Neural cell (in vitro differentiated cells): ENCODE measurements around the gene PLA2G4B. TPM values are rescaled to one million over a fixed set of nuclear protein-coding genes. Genes with fewer than 3 reads are reported as not detected.

Source experiments
- H2AFZ ChIP-seq: fragments of 200-600, 300-800 bp; sonication (generic), shearing (Covaris generic); 2 replicates; pipeline ENCODE4 v1.6.0; 2014; ENCODE audit warnings: low read depth, mild to moderate bottlenecking, antibody characterized with exemption, low read length, moderate library complexity
- H3F3A ChIP-seq: fragments of 200-600 bp; shearing (Covaris generic); 2 replicates; pipeline ENCODE4 v1.6.1; 2016; ENCODE audit warnings: mild to moderate bottlenecking, moderate library complexity, mixed read lengths, antibody characterized with exemption, low read length; ENCODE audit not compliant: insufficient read depth, poor library complexity, severe bottlenecking
- H3K27ac ChIP-seq: fragments of 200-600, 300-800 bp; sonication (generic), shearing (Covaris generic); 2 replicates; pipeline ENCODE4 v1.5.1; 2014; ENCODE audit warnings: mild to moderate bottlenecking, low read length, moderate library complexity
- H3K27me3 ChIP-seq: fragments of 300-800, 200-600 bp; sonication (generic), shearing (Covaris generic); 2 replicates; pipeline ENCODE4 v1.6.0; 2014; ENCODE audit warnings: mild to moderate bottlenecking, low read depth, low read length, moderate library complexity; ENCODE audit not compliant: insufficient read depth
- H3K36me3 ChIP-seq: fragments of 300-800, 200-600 bp; sonication (generic), shearing (Covaris generic); 2 replicates; pipeline ENCODE4 v1.5.1; 2014; ENCODE audit warnings: mild to moderate bottlenecking, antibody characterized with exemption, low read length, moderate library complexity; ENCODE audit not compliant: insufficient read depth
- H3K4me2 ChIP-seq: fragments of 300-800, 200-600 bp; sonication (generic), shearing (Covaris generic); 2 replicates; pipeline ENCODE4 v1.6.0; 2014; ENCODE audit warnings: mild to moderate bottlenecking, low read length
- H3K4me3 ChIP-seq: fragments of 300-800, 200-600 bp; sonication (generic), shearing (Covaris generic); 2 replicates; pipeline ENCODE4 v1.5.1; 2014; ENCODE audit warnings: mild to moderate bottlenecking, low read length, moderate library complexity
- H3K79me2 ChIP-seq: fragments of 200-600 bp; shearing (Covaris generic); replicated peaks from 2 replicates; pipeline ENCODE4 v1.6.0; 2014; ENCODE audit warnings: mild to moderate bottlenecking, low read length, moderate library complexity; ENCODE audit not compliant: insufficient read depth
- H3K9ac ChIP-seq: fragments of 300-800, 200-600 bp; sonication (generic), shearing (Covaris generic); 2 replicates; pipeline ENCODE4 v1.6.1; 2016; ENCODE audit warnings: mild to moderate bottlenecking, low read length, mixed read lengths
- H3K9me2 ChIP-seq: fragments of 200-600 bp; shearing (Covaris generic); 2 replicates; pipeline ENCODE4 v1.6.1; 2016; ENCODE audit warnings: mild to moderate bottlenecking, low read length, mixed read lengths; ENCODE audit not compliant: insufficient read depth
- H3K9me3 ChIP-seq: fragments of 200-600, 300-800 bp; sonication (generic), shearing (Covaris generic); 2 replicates; pipeline ENCODE4 v1.6.1; 2016; ENCODE audit warnings: mild to moderate bottlenecking, mixed run types, low read length, moderate library complexity, mixed read lengths
- H4K20me1 ChIP-seq: fragments of 200-600 bp; shearing (Covaris generic); 2 replicates; pipeline ENCODE4 v1.6.1; 2016; ENCODE audit warnings: mild to moderate bottlenecking, mixed run types; ENCODE audit not compliant: insufficient read depth
- CTCF ChIP-seq: fragments of 450-650 bp; IDR thresholded peaks from 2 replicates; pipeline ENCODE4 v1.5.1; 2014; ENCODE audit warnings: antibody characterized with exemption, mild to moderate bottlenecking, moderate library complexity; ENCODE audit not compliant: poor library complexity, severe bottlenecking
- EP300 ChIP-seq: fragments of 450-650 bp; conservative IDR thresholded peaks from 2 replicates; pipeline ENCODE4 v1.6.1; 2014; ENCODE audit warnings: antibody characterized with exemption, mild to moderate bottlenecking, moderate library complexity; ENCODE audit not compliant: poor library complexity, severe bottlenecking
- EZH2 ChIP-seq: fragments of 200-600, 300-800 bp; shearing (Covaris generic), sonication (generic); IDR thresholded peaks from 2 replicates; pipeline ENCODE4 v1.6.1; 2014; ENCODE audit warnings: antibody characterized with exemption, low read length, borderline replicate concordance, mild to moderate bottlenecking; ENCODE audit not compliant: insufficient read depth, poor library complexity, severe bottlenecking
- MXI1 ChIP-seq: fragments of 450-650 bp; conservative IDR thresholded peaks from 2 replicates; pipeline ENCODE4 v1.6.1; 2014; ENCODE audit warnings: antibody characterized with exemption, mild to moderate bottlenecking; ENCODE audit not compliant: poor library complexity, severe bottlenecking
- POLR2AphosphoS5 ChIP-seq: IDR thresholded peaks from 2 replicates; pipeline ENCODE4 v1.6.1; 2012
- RAD21 ChIP-seq: fragments of 450-650 bp; conservative IDR thresholded peaks from 2 replicates; pipeline ENCODE4 v1.6.1; 2014; ENCODE audit warnings: antibody characterized with exemption, mild to moderate bottlenecking, moderate library complexity
- REST ChIP-seq: IDR thresholded peaks from 2 replicates; pipeline ENCODE4 v1.6.1; 2012; ENCODE audit warnings: borderline replicate concordance
- SMC3 ChIP-seq: fragments of 450-650 bp; conservative IDR thresholded peaks from 2 replicates; pipeline ENCODE4 v1.6.1; 2014; ENCODE audit warnings: antibody characterized with exemption, mild to moderate bottlenecking, moderate library complexity; ENCODE audit not compliant: poor library complexity
- TAF1 ChIP-seq: IDR thresholded peaks from 2 replicates; pipeline ENCODE4 v1.6.1; 2012; ENCODE audit warnings: low read depth
- polyA plus RNA-seq: library from polyadenylated mRNA; depleted of rRNA; stranded (reverse); fragments of >200 nt; gene quantifications from 2 replicates; pipeline ENCODE4 v1.2.3, GENCODE V29; 2014

PLA2G4B gene
- polyA plus RNA-seq, 1 donor from 2014 or later: 11.3 TPM

GRCh38 chr15:41872166-41872747 is 33.6 kb downstream of the PLA2G4B start:
- H3K4me2 ChIP-seq: no peak overlapping the region
- H3K9ac ChIP-seq: no peak overlapping the region
- no peaks in the 10 kb centered on the region for H3K36me3 ChIP-seq
- H4K20me1 ChIP-seq: no peaks in the 10 kb centered on the region
- H3K9me3 ChIP-seq: no peaks in the 10 kb centered on the region
- no peaks in the 10 kb centered on the region for H3K9me2 ChIP-seq
- no peak overlapping the region for H3K4me3 ChIP-seq
- H3K27ac ChIP-seq: no peak overlapping the region
- H3K27me3 ChIP-seq: no peaks in the 10 kb centered on the region
- H3F3A ChIP-seq: no peaks in the 10 kb centered on the region
- H3K79me2 ChIP-seq: no peaks in the 10 kb centered on the region
- no peak for TF ChIP-seq SMC3
- no peak for TF ChIP-seq EZH2
- no peak for TF ChIP-seq POLR2AphosphoS5
- no peak for TF ChIP-seq RAD21
- TF ChIP-seq REST: no peak
- TF ChIP-seq EP300: no peak
- no peak for TF ChIP-seq TAF1
- no peak for TF ChIP-seq MXI1
- TF ChIP-seq CTCF: no peak
- no peak overlapping the region for H2AFZ ChIP-seq

DNA sequence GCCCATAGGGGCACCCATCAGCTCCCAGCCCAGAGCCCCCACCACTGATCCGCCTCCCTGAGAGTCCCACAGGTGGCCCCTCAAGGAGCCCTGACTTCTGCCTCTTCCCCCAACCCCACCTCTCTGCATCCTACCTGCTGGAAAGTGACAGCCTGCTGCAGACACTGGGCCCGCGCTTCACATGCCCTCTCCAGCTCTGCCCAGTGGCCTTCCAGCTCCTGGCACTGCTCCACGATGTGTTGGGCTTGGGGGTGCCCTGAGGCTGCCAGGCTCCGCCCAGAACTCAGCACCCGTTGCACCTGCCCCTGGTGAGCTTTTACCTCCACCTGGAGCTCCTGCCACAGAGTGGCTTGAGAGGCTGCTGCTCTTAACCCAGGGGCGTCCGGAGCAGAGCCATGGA is 35.1 kb downstream of the PLA2G4B start:
- Histone ChIP-seq H4K20me1 (no peaks in the 10 kb centered on the region), H3K79me2 (no peaks in the 10 kb centered on the region), H3F3A (no peaks in the 10 kb centered on the region), H3K27me3 (no peaks in the 10 kb centered on the region), H3K36me3 (no peaks in the 10 kb centered on the region), H3K27ac (no peak overlapping the region), H3K4me2 (no peak overlapping the region), H3K9me2 (no peaks in the 10 kb centered on the region), H3K9me3 (no peaks in the 10 kb centered on the region), H2AFZ (no peak overlapping the region), H3K4me3 (no peak overlapping the region), H3K9ac (no peak overlapping the region)
- TF ChIP-seq EZH2: no peak
- TF ChIP-seq CTCF: no peak
- TF ChIP-seq REST: no peak
- TF ChIP-seq SMC3: no peak
- TF ChIP-seq MXI1: no peak
- no peak for TF ChIP-seq POLR2AphosphoS5
- TF ChIP-seq RAD21: no peak
- no peak for TF ChIP-seq TAF1
